ENCODE measurements around the gene BCAS1. TPM values are rescaled to one million over a fixed set of nuclear protein-coding genes. Genes with fewer than 3 reads are reported as not detected.

The BCAS1 gene
- total and polyA plus RNA-seq, 12 donors, result 0.03 TPM; not detected in 11

GRCh38 chr20:54088430-54088829 is 18.0 kb upstream of the BCAS1 start:
- Histone ChIP-seq H3K36me3 (no peaks in the 10 kb centered on the region), H3K9me3 (no peaks in the 10 kb centered on the region), H3K27me3 (peaks cover 0 to 10% (median 0%) of the 10 kb centered on the region in 7 donors), H3K27ac (no peak overlapping the region), H3K4me1 (no peaks in the 10 kb centered on the region), H3K4me3 (no peak overlapping the region)
- 56 to 61% methylated on average over 1 of the region's 1 CpG for WGBS, 2 donors
- intact Hi-C loops (cut with DNase I), result no loop called here
- DNase-seq, result no peak
- ATAC-seq, result no peak
- no peak for TF ChIP-seq CTCF (IDR thresholded peaks at IDR 0.05)

GRCh38 chr20:54086507-54087039 is 16.2 kb upstream of the BCAS1 start:
- no peak for TF ChIP-seq CTCF (IDR thresholded peaks at IDR 0.05)
- Histone ChIP-seq H3K36me3 (no peaks in the 10 kb centered on the region), H3K27ac (no peak overlapping the region), H3K9me3 (no peaks in the 10 kb centered on the region), H3K27me3 (peaks cover 0 to 5% (median 0%) of the 10 kb centered on the region in 7 donors), H3K4me1 (no peaks in the 10 kb centered on the region), H3K4me3 (peak overlapping the region in 1 of 10 donors; percentile 5)
- intact Hi-C loops (cut with DNase I), result no loop called here
- ATAC-seq (peak in 1 of 8 donors; percentile 47), DNase-seq (no peak)
- WGBS, 2 donors, result 68 to 72% methylated on average over 12 of the region's 12 CpGs

- Histone ChIP-seq H3K27me3 (peaks cover 0 to 9% (median 0%) of the 10 kb centered on the region in 7 donors), H3K9me3 (no peaks in the 10 kb centered on the region), H3K4me3 (no peak overlapping the region), H3K27ac (no peak overlapping the region), H3K36me3 (no peaks in the 10 kb centered on the region), H3K4me1 (no peaks in the 10 kb centered on the region)
- WGBS, 2 donors, result 83 to 89% methylated on average over 3 of the region's 3 CpGs
- ATAC-seq (no peak), DNase-seq (no peak)
- TF ChIP-seq CTCF (IDR thresholded peaks at IDR 0.05), result no peak
- intact Hi-C loops (cut with DNase I), result no loop called here
Measured at GRCh38 chr20:54085910-54086309, 15.5 kb upstream of the BCAS1 start.

GRCh38 chr20:54085425-54085824 is 15.0 kb upstream of the BCAS1 start:
- Histone ChIP-seq H3K4me1 (no peaks in the 10 kb centered on the region), H3K36me3 (no peaks in the 10 kb centered on the region), H3K9me3 (no peaks in the 10 kb centered on the region), H3K4me3 (no peak overlapping the region), H3K27me3 (peaks cover 0 to 9% (median 0%) of the 10 kb centered on the region in 7 donors), H3K27ac (no peak overlapping the region)
- no peak for TF ChIP-seq CTCF (IDR thresholded peaks at IDR 0.05)
- intact Hi-C loops (cut with DNase I), result no loop called here
- DNase-seq (no peak), ATAC-seq (no peak)
- 72 to 96% methylated on average over 1 of the region's 1 CpG for WGBS, 2 donors
